ENCODE measurements around the gene CLDN1. TPM values are rescaled to one million over a fixed set of nuclear protein-coding genes. Genes with fewer than 3 reads are reported as not detected.

The CLDN1 gene
- total RNA-seq, 1 donor from 2014 or later = 169 TPM

DNA sequence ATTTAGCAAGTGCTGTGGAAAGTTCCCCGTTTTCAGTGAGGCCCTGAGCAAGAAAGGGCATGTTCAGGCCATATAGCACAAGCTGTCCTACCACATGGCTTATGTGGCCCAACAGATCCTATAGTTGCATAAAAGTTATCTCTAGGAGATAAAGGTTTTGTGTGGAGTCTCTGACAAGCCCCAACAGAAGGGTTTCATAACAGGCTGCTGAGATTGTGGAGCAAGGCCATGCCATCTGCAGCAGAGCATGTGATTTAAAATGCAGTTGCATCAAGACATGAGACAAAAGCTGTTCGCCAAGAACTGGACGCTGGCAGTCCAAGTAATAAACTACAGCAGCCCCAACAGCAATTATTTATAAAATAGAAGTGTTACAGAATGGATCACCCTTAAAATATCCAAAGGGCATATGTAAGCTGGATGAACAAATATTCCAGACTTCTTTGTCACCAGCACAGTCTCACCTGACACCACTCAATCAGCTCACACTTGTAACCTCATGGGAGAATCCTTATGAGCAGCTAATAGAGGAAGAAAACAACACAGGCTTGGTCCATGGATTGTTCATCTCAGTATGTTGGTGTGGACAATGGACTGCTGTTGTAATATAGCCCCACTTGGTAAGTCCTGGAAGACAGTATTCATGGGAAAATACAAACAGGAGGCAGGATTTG is 14.4 kb upstream of the CLDN1 start:
- no peak for DNase-seq (ENCODE audit: low read depth)
- no peak overlapping the region for H3K4me3 ChIP-seq (ENCODE audit: low read depth, low read length)
- TF ChIP-seq, protein P1, sequence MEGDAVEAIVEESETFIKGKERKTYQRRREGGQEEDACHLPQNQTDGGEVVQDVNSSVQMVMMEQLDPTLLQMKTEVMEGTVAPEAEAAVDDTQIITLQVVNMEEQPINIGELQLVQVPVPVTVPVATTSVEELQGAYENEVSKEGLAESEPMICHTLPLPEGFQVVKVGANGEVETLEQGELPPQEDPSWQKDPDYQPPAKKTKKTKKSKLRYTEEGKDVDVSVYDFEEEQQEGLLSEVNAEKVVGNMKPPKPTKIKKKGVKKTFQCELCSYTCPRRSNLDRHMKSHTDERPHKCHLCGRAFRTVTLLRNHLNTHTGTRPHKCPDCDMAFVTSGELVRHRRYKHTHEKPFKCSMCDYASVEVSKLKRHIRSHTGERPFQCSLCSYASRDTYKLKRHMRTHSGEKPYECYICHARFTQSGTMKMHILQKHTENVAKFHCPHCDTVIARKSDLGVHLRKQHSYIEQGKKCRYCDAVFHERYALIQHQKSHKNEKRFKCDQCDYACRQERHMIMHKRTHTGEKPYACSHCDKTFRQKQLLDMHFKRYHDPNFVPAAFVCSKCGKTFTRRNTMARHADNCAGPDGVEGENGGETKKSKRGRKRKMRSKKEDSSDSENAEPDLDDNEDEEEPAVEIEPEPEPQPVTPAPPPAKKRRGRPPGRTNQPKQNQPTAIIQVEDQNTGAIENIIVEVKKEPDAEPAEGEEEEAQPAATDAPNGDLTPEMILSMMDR (conservative IDR thresholded peaks at IDR 0.05; ENCODE audit: low read depth, low read length) = no peak

DNA sequence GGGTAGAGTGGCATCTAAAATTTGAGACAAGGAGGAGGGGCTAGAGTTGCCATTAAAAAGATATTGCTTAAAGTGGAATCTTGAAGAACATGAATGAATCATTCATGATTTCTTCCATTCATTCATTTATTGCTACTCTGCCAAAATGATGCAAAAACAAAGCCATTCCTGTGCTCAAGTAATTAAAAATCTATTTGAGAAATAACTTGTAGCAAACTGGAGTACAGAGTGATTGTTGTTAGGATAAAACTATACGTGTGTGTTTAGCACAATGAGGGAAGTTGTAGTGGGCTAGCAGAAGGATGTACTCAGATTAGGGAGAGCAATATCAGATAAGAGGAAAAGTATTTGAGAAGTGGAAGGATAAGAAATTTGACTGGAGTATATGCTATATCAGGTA is 11.7 kb upstream of the CLDN1 start:
- TF ChIP-seq, protein P1 (conservative IDR thresholded peaks at IDR 0.05; ENCODE audit: low read depth, low read length) = no peak
- DNase-seq (ENCODE audit: low read depth) = no peak
- H3K4me3 ChIP-seq (ENCODE audit: low read depth, low read length) = no peak overlapping the region

DNA sequence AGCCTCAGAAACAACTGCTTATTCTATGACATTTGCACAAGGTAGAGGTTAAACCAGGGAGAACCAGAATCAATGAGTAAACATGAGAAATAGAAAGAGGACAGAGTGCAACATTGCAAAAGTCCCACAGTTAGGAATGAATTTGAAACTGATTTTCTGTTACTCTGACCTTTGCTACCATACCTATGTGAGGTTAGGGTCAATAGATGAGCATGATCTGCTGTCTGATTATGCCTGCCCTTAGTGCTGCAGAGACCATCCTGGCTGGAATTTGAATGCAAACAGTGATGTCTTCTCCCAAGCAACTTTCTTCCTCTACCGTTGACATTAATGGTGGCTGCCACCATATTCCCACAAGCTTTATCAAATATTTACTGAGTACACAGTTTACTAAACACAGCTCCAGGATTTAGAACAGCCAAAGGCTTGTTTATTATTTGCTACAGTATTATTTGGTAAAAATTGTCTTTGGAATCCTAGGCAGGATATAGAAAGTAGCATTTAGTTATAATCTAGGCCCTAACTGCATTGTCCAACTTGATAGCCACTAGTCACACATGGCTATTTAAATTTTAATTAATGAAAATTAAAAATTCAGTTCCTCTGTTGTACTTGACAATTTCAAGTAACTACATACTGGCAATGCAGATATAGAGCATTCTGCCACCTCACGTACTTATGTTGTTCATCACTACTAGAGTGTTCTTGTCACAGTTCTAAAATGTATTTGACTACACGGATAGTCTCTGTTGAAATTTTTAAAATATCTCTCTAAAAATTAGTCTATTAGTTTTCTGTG is 8.9 kb upstream of the CLDN1 start:
- TF ChIP-seq, protein P1 (conservative IDR thresholded peaks at IDR 0.05; ENCODE audit: low read depth, low read length) = no peak
- no peak overlapping the region for H3K4me3 ChIP-seq (ENCODE audit: low read depth, low read length)
- DNase-seq (ENCODE audit: low read depth) = no peak

DNA sequence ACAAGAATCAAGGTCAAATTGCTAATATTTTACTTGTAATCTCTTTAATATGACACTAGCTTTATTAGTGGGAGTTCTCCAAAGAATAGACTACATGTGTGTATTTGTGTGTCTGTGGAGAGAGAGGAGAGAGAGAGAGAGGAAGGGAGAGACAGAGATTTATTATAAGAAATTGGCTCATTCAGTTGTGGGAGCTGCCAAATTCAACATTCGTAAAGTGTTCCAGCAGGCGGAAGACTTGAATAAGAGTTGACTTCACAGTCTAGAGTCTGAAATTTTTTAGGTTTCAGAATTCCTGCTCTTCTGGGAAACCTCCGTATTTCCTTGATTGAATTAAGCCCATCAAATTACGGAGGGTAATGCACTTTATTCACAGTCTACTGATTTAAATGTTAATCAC is 4.7 kb upstream of the CLDN1 start:
- H3K4me3 ChIP-seq (ENCODE audit: low read depth, low read length) = no peak overlapping the region
- TF ChIP-seq, protein P1 (conservative IDR thresholded peaks at IDR 0.05; ENCODE audit: low read depth, low read length) = no peak
- no peak for DNase-seq (ENCODE audit: low read depth)

DNA sequence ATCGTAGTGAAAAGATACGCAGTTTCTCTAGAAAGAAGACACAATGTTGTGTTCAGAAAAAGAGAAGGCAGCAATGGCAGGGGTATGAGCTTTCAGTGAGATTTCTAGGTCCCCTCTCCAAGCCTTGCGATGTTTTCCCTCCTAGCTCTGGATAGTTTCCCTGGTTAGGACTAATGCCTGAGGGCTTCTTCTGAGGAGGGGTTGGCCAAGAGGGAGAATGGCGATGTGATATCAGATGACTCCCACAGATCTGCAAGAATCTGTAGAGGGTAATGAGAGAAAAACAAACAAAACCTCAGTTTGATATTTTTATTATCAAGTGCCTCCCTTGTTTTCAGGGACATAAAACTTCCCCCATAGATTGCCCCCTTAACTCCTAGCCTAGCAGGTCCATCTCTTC is 4.1 kb upstream of the CLDN1 start:
- DNase-seq (ENCODE audit: low read depth) = no peak
- TF ChIP-seq, protein P1 (conservative IDR thresholded peaks at IDR 0.05; ENCODE audit: low read depth, low read length) = no peak
- H3K4me3 ChIP-seq (ENCODE audit: low read depth, low read length) = no peak overlapping the region

DNA sequence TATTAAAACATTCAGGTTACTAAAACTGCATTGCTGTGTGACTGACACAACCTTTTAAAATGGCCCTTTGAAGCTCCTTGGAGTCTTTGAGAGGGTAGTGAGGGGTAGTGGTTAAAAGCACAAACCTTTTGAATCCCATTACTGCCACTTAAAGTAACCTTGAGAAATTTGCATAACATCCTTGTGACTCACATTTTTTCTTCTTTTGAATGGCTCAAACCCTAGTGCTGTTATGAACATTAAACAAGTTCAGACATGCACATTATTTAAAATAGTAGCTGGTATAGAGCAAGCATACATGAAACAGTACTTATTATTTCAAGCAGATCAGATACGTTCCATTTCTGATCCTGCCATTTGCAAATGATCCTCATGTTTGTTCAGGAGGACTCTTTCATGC is 3.7 kb upstream of the CLDN1 start:
- TF ChIP-seq, protein P1 (conservative IDR thresholded peaks at IDR 0.05; ENCODE audit: low read depth, low read length) = no peak
- H3K4me3 ChIP-seq (ENCODE audit: low read depth, low read length) = no peak overlapping the region
- DNase-seq (ENCODE audit: low read depth) = no peak

All from epithelial cell of proximal tubule (primary cell).